GM12892 (cell line): ENCODE data around the gene RAVER2.

Experiments used
- POLR2A ChIP-seq: IDR thresholded peaks from 2 replicates; pipeline ENCODE4 v1.6.1; 2011; ENCODE audit warnings: low read depth, low read length, control low read depth
- TAF1 ChIP-seq: IDR thresholded peaks from 2 replicates; pipeline ENCODE4 v1.6.1; 2011; ENCODE audit warnings: low read depth, mild to moderate bottlenecking, control low read depth, low read length, borderline replicate concordance

GRCh38 chr1:64758233-64758632 lies 13.4 kb downstream of the RAVER2 start:
- TF ChIP-seq TAF1, result no peak
- no peak for TF ChIP-seq POLR2A
